Lower leg skin (tissue), 3 donors: ENCODE results near the gene ASF1B.

Source experiments
- POLR2A ChIP-seq, 2 donors: fragments of 450-650 bp; IDR thresholded peaks; one replicate each; pipeline ENCODE4 v1.6.1; 2016 to 2017; ENCODE audit warnings: antibody characterized with exemption in 2 of 2, mild to moderate bottlenecking in 1 of 2, moderate library complexity in 1 of 2
- TF ChIP-seq, protein P1 (sequence below), 3 donors: fragments of 450-650 bp; IDR thresholded peaks; one replicate each; pipeline ENCODE4 v1.5.1; 2016; ENCODE audit warnings: antibody characterized with exemption in 3 of 3, mild to moderate bottlenecking in 3 of 3, moderate library complexity in 2 of 3

DNA sequence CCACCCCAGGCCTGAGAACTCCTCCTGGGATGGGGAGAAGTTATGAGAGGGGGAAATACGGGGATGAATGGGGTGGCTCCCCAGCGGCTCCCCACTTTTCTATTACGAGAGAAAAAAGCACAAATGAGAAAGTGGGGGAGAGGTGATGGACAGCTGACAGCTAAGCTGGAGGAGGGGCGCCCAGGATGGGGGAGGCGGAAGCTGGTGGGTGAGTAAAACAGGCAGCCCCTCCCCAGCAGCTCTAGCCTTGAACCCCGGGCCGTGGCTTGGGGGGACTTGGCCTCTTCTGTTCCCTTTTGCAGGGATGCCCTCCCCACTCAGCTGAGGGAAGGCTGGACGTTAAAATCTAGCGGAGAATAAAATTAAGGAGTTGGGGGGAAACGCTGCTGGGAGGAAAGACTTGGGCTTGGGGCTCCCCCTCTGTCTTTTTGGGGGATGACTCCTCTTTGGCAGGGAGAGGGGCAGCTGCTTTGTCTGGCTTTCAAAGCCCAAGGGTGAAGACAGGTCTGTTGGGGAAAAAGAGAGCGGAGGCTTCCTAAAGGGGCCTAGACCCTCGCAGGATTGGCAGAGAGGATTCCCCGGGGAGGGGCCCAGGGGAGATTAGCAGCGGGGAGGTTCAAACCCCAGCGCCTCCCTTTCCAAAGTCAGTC lies 44.5 kb downstream of the ASF1B start:
- TF ChIP-seq, protein P1, sequence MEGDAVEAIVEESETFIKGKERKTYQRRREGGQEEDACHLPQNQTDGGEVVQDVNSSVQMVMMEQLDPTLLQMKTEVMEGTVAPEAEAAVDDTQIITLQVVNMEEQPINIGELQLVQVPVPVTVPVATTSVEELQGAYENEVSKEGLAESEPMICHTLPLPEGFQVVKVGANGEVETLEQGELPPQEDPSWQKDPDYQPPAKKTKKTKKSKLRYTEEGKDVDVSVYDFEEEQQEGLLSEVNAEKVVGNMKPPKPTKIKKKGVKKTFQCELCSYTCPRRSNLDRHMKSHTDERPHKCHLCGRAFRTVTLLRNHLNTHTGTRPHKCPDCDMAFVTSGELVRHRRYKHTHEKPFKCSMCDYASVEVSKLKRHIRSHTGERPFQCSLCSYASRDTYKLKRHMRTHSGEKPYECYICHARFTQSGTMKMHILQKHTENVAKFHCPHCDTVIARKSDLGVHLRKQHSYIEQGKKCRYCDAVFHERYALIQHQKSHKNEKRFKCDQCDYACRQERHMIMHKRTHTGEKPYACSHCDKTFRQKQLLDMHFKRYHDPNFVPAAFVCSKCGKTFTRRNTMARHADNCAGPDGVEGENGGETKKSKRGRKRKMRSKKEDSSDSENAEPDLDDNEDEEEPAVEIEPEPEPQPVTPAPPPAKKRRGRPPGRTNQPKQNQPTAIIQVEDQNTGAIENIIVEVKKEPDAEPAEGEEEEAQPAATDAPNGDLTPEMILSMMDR (IDR thresholded peaks at IDR 0.05): no peak
- no peak for TF ChIP-seq POLR2A (IDR thresholded peaks at IDR 0.05)
